ENCODE results near the gene RBM4B. TPM values are rescaled to one million over a fixed set of nuclear protein-coding genes. Genes with fewer than 3 reads are reported as not detected.

RBM4B gene
- total RNA-seq, 1 donor from 2014 or later = 30.2 TPM

DNA sequence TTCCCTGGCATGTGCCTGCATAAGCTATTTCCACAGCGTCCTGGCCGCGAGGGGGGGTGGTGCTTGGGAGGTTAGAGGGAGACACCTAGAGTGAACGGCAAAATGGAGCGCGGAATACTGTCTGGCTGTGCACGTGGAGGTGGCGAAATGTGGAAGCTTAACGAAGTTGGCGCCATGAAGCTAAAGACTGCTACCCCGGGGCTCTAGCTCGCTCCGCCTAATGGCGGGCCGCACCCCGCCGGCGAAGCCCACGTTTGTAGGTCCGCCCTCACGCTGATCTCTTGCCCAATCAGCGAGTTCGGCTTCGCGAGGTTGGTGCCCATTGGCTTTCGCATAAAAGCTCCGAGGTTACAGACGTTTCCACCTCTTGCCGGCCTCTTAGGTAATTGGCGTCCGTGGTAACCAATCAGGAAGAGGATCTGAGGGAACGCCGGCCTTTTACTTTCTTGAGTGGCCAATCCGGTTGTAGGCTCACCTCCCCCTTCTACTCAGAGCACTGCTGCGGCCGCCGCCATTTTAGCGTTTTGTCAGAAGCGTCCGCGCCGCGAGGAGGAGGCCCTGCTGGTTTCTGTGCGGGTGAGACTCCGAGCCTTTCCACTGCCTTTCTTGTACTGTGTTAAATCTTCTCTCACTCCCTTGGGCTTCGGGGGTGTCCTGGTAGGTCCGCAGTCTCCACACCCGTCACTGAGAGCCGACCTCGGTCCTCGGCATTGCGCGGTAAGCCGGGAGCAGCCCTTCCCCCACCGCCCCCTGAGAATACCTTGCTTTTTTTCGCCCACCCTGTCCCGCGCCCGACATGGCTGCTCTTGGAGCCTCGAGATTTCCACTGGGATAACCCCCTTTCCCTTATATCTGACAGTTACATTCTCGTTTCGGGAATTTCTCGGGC is 39.3 kb downstream of the RBM4B start, which contains the start of gene RBM4:
TSS of gene RBM4 (plus strand) at position 527 of the 889 bp plus-strand sequence. CDS start 1,009 bp downstream, outside the sequence.
- H3K4me3 ChIP-seq = peak within 1 kb of the TSS; percentile 77
- H3K27ac Mint-ChIP-seq = peak within 1 kb of the TSS; percentile 99
- peaks cover 46% of the 10 kb centered on the region for H3K4me1 ChIP-seq
- H3K36me3 ChIP-seq = peaks cover 23% of the 10 kb centered on the region
- peak within 1 kb of the TSS; percentile 95 for H3K27ac ChIP-seq
- no peaks in the 10 kb centered on the region for H3K9me3 ChIP-seq (ENCODE audit: low read depth)
- peaks cover 59% of the 10 kb centered on the region for H3F3A ChIP-seq (ENCODE audit: low read depth)
- H3K4me2 ChIP-seq = peak within 1 kb of the TSS; percentile 84
- DNase-seq (ENCODE audit: low spot score) = peak; percentile 100
- peaks cover 64% of the 10 kb centered on the region for H3K4me1 Mint-ChIP-seq
- TF ChIP-seq EZH2phosphoT487 (IDR thresholded peaks at IDR 0.05) = no peak
- TF ChIP-seq, protein P1, sequence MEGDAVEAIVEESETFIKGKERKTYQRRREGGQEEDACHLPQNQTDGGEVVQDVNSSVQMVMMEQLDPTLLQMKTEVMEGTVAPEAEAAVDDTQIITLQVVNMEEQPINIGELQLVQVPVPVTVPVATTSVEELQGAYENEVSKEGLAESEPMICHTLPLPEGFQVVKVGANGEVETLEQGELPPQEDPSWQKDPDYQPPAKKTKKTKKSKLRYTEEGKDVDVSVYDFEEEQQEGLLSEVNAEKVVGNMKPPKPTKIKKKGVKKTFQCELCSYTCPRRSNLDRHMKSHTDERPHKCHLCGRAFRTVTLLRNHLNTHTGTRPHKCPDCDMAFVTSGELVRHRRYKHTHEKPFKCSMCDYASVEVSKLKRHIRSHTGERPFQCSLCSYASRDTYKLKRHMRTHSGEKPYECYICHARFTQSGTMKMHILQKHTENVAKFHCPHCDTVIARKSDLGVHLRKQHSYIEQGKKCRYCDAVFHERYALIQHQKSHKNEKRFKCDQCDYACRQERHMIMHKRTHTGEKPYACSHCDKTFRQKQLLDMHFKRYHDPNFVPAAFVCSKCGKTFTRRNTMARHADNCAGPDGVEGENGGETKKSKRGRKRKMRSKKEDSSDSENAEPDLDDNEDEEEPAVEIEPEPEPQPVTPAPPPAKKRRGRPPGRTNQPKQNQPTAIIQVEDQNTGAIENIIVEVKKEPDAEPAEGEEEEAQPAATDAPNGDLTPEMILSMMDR (IDR thresholded peaks at IDR 0.05) = peak; percentile 12
- no peak for TF ChIP-seq EZH2 (IDR thresholded peaks at IDR 0.05)
- peak within 1 kb of the TSS; percentile 100 for H3K4me3 Mint-ChIP-seq
- H3K27me3 ChIP-seq = no peaks in the 10 kb centered on the region
- peaks cover 46% of the 10 kb centered on the region for H4K20me1 ChIP-seq (ENCODE audit: low read depth)
- H3K9me3 Mint-ChIP-seq = no peaks in the 10 kb centered on the region
- H3K27me3 Mint-ChIP-seq (ENCODE audit: insufficient read depth, low read depth) = peaks cover 14% of the 10 kb centered on the region
- no peak within 1 kb of the TSS for H2AFZ ChIP-seq (replicated peaks)
- peak within 1 kb of the TSS; percentile 92 for H3K9ac ChIP-seq
- peaks cover 95% of the 10 kb centered on the region for H3K79me2 ChIP-seq (ENCODE audit: low read depth)
- H3K36me3 Mint-ChIP-seq = peaks cover 36% of the 10 kb centered on the region

DNA sequence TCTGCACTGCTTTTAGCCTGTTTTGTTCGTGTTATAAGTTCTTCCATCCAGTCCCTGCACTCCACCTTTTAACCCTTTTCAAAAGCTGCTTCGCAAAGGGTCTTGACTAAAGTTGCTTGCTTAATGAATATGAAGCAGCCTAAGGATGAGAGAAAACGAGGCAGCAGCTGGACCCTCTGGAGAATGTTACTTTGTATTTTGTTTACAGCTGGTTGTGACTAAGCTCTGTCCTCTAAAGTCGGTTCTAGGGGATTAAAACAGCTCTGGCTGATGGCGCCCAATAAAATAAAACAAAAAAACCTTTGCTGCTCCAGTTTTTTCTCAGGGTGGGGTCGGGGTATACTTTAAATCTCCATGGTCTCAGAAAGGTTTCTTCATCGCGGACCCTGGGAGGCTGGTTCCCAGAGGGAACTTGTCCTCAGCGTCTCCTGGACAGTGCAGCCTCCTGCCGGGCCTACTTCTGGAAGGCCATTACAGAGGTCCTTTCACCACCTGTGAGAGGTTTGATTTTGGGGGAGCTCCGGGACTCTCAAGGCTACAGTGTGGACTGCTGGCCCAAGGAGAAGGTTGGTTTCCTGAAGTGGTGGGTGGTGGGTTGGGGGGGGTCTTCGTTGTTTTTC is 40.0 kb downstream of the RBM4B start:
- peaks cover 63% of the 10 kb centered on the region for H3F3A ChIP-seq (ENCODE audit: low read depth)
- H3K79me2 ChIP-seq (ENCODE audit: low read depth) = peaks cover 95% of the 10 kb centered on the region
- peak overlapping the region; percentile 100 for H3K4me3 Mint-ChIP-seq
- H3K9me3 ChIP-seq (ENCODE audit: low read depth) = no peaks in the 10 kb centered on the region
- H3K27me3 Mint-ChIP-seq (ENCODE audit: insufficient read depth, low read depth) = peaks cover 14% of the 10 kb centered on the region
- H3K9ac ChIP-seq = no peak overlapping the region
- no peaks in the 10 kb centered on the region for H3K9me3 Mint-ChIP-seq
- peaks cover 43% of the 10 kb centered on the region for H4K20me1 ChIP-seq (ENCODE audit: low read depth)
- H2AFZ ChIP-seq (replicated peaks) = no peak overlapping the region
- H3K27ac Mint-ChIP-seq = peak overlapping the region; percentile 99
- H3K36me3 Mint-ChIP-seq = peaks cover 31% of the 10 kb centered on the region
- H3K4me3 ChIP-seq = peak overlapping the region; percentile 35
- peak; percentile 56 for DNase-seq (ENCODE audit: low spot score)
- TF ChIP-seq, protein P1 (IDR thresholded peaks at IDR 0.05) = no peak
- no peak for TF ChIP-seq EZH2phosphoT487 (IDR thresholded peaks at IDR 0.05)
- H3K4me2 ChIP-seq = peak overlapping the region; percentile 68
- peaks cover 56% of the 10 kb centered on the region for H3K4me1 Mint-ChIP-seq
- H3K27me3 ChIP-seq = no peaks in the 10 kb centered on the region
- H3K36me3 ChIP-seq = peaks cover 23% of the 10 kb centered on the region
- peaks cover 39% of the 10 kb centered on the region for H3K4me1 ChIP-seq
- peak overlapping the region; percentile 84 for H3K27ac ChIP-seq

DNA sequence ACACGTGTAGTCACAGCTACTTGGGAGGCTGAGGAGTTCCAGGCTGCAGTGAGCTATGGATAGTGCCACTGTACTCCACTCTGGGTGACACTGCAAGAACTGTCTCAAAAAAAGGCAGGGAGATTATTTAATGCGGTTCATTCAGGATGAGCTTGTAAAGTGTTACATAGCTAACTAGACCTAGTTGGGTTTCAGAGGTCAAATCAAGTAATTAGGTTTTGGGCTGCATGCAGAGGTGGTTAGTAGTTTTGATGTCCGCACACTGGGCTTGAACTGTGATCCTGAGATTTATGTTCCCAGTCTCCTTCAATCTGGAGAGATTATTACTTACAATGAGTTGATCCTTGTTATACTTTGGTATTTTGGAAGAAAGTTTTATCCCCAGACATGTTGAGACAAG is 41.3 kb downstream of the RBM4B start:
- H3K9ac ChIP-seq = no peak overlapping the region
- H3K36me3 Mint-ChIP-seq = peaks cover 29% of the 10 kb centered on the region
- no peaks in the 10 kb centered on the region for H3K9me3 Mint-ChIP-seq
- peak overlapping the region; percentile 30 for H3K27ac Mint-ChIP-seq
- H3K27ac ChIP-seq = peak overlapping the region; percentile 84
- H3K27me3 ChIP-seq = no peaks in the 10 kb centered on the region
- H3K4me3 ChIP-seq = no peak overlapping the region
- H3K36me3 ChIP-seq = peaks cover 23% of the 10 kb centered on the region
- no peaks in the 10 kb centered on the region for H3K9me3 ChIP-seq (ENCODE audit: low read depth)
- H2AFZ ChIP-seq (replicated peaks) = no peak overlapping the region
- H3K4me1 ChIP-seq = peaks cover 26% of the 10 kb centered on the region
- peaks cover 95% of the 10 kb centered on the region for H3K79me2 ChIP-seq (ENCODE audit: low read depth)
- DNase-seq (ENCODE audit: low spot score) = no peak
- H4K20me1 ChIP-seq (ENCODE audit: low read depth) = peaks cover 30% of the 10 kb centered on the region
- peaks cover 43% of the 10 kb centered on the region for H3K4me1 Mint-ChIP-seq
- H3K4me3 Mint-ChIP-seq = no peak overlapping the region
- TF ChIP-seq EZH2phosphoT487 (IDR thresholded peaks at IDR 0.05) (no peak), EZH2 (IDR thresholded peaks at IDR 0.05) (no peak)
- TF ChIP-seq, protein P1 (IDR thresholded peaks at IDR 0.05) = no peak
- H3F3A ChIP-seq (ENCODE audit: low read depth) = peaks cover 64% of the 10 kb centered on the region
- no peak overlapping the region for H3K4me2 ChIP-seq
- H3K27me3 Mint-ChIP-seq (ENCODE audit: insufficient read depth, low read depth) = peaks cover 14% of the 10 kb centered on the region

All from neural progenitor cell (in vitro differentiated cells).